GM11168 (cell line): ENCODE results near the gene ABCA3.

Source experiments
- in situ Hi-C: fragments of 300-500 bp; cut with MboI; formaldehyde crosslinking; loops from one replicate; pipeline ENCODE4 v1.12.0; 2022; ENCODE audit warnings: low sequenced_read_pairs; ENCODE audit not compliant: unreplicated experiment

Gene ABCA3

GRCh38 chr16:2238150-2238837 lies 102.2 kb downstream of the ABCA3 start:
- in situ Hi-C loops, result no loop called here

- in situ Hi-C loops, result no loop called here
Observed at GRCh38 chr16:2237493-2238149, 102.9 kb downstream of the ABCA3 start.

DNA sequence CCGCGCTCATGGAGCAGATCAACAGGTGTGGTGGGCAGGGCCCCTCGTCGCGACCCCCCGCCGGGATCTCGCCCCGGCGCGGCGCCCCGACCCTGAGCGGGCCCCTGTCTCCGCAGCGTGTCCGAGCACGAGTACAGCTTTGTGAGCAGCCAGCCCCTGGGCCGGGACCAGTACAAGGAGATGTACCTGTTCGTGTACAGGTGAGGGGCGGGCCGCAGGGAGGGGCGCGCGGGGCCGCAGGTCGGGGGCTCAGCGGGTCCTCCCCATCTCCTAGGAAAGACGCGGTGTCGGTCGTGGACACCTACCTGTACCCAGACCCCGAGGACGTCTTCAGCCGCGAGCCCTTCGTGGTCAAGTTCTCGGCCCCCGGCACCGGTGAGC lies 103.4 kb downstream of the ABCA3 start:
- in situ Hi-C loops, result no loop called here

- in situ Hi-C loops, result no loop called here
Observed at GRCh38 chr16:2236337-2237101, 104.0 kb downstream of the ABCA3 start, which contains the start of gene DNASE1L2. TSS of gene DNASE1L2 (plus strand) at chr16:2236444. CDS start at chr16:2236817, 373 bp downstream.

GRCh38 chr16:2235695-2236336 lies 104.7 kb downstream of the ABCA3 start:
- in situ Hi-C loops, result no loop called here

DNA sequence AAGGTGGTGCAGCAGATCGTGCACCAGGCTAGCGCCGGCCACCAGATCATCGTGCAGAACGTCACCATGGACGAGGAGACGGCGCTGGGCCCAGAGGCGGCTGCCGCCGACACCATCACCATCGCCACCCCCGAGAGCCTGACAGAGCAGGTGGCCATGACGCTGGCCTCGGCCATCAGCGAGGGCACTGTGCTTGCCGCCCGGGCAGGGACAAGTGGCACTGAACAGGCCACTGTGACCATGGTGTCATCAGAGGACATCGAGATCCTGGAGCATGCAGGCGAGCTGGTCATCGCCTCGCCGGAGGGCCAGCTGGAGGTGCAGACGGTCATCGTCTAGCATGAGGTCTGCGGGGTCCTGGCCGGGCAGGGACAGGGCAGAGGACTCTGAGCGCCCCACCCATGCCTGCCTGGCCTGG lies 105.3 kb downstream of the ABCA3 start:
- in situ Hi-C loops, result no loop called here

- in situ Hi-C loops, result no loop called here
Observed at GRCh38 chr16:2234813-2235170, 105.7 kb downstream of the ABCA3 start.

DNA sequence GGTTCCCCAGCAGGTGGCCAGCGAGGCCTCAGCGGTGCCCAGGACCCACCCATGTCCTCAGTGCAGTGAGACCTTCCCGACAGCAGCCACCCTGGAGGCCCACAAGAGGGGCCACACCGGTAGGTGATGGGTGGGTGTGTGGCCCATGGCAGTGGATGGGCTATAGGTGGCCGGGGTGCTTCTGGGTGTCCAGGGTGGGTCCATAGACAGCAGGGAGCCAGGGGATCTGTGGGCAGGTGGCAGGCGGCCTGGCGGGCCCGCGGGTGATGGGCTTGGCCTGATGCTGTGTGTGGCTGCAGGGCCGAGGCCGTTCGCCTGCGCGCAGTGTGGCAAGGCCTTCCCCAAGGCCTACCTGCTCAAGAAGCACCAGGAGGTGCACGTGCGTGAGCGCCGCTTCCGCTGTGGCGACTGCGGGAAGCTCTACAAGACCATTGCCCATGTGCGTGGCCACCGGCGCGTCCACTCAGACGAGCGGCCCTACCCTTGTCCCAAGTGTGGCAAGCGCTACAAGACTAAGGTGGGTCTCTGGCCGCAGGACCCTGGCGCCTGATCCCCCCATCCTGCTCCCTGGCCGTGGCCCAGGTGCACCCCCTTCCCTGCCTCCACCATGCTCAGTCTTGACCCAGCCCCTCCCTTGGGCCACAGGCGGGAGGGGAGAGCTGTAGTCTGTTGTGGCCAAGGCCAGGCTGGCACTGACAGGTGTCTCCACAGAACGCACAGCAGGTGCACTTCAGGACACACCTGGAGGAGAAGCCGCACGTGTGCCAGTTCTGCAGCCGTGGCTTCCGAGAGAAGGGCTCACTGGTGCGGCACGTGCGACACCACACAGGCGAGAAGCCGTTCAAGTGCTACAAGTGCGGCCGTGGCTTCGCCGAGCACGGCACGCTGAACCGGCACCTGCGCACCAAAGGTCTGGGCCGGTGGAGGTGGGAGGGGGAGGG lies 106.4 kb downstream of the ABCA3 start:
- in situ Hi-C loops, result no loop called here

DNA sequence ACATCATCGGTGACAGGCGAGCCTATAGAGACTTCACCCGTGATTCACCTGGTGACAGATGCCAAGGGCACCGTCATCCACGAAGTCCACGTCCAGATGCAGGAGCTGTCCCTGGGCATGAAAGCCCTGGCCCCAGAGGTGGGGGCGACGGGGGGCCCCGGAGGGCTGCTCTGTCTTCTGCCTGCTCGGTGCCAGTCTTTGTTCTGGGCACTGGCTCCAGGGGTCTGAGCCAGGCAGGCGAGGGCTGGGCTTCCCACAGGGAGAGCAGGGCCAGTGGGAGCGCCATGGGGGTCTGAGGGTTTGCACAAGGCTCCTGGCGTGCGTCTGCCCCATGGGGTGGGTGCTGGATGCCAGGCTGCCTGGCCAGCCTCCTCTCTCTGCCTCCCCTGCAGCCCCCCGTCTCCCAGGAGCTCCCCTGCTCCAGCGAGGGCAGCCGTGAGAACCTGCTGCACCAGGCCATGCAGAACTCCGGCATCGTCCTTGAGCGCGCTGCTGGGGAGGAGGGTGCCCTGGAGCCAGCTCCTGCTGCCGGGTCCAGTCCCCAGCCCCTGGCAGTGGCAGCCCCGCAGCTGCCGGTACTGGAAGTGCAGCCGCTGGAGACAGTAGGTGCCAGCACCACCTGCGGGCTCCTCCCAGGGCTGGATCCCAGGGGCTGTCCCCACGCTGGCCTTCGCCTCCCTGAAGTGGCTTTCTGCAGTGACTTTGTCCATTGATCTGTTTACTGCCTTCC lies 107.3 kb downstream of the ABCA3 start:
- in situ Hi-C loops, result no loop called here

DNA sequence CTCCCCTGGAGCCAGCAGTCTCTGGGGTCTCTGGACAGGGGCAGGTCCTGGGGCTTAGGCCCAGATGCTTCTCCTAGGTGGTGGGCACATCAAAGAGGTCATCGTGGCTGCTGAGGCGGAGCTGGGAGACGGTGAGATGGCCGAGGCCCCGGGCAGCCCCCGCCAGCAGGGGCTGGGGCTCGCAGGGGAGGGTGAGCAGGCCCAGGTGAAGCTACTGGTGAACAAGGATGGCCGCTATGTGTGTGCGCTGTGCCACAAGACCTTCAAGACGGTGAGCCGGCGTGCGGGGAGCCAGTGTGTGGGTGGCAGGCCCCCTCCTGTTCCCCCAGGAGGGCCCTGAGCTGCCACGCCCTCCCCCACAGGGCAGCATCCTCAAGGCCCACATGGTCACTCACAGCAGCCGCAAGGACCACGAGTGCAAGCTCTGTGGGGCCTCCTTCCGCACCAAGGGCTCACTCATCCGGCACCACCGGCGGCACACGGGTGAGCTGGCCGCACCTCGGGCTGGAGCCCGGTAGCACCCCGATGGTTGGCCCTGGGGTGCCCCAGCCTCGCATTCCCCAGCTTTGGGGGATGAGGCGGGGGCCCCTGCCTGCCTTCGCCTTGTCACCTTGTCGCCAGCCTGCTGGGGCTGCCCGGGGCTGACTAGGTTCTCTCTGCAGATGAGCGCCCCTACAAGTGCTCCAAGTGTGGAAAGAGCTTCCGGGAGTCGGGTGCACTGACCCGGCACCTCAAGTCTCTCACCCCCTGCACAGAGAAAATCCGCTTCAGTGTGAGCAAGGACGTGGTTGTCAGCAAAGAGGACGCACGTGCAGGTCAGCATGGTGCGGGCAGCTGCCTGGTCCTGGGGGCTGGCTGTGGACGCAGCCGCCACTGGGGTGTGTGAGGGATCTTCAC lies 108.2 kb downstream of the ABCA3 start:
- in situ Hi-C loops, result no loop called here

GRCh38 chr16:2231016-2231931 lies 109.3 kb downstream of the ABCA3 start:
- in situ Hi-C loops, result no loop called here

DNA sequence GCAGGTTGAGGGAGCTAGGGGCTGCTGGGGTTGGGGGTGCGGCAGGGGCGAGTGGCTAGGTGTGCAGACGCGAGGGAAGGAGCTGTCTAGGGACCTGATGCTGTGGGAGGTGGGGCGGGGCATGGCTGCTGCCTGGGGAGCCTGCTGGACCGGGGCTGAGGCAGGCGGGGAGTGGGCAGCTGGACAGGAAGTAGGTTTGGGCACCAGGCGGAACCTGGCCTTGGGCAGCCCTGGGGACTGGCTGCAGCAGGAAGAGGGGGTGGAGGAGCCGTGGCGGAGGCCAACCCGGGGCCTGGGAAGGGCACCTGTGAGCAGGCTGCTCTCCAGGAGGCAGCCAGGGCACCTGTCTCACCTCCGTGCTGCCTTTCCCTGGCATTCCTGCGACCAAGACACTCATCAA lies 110.2 kb downstream of the ABCA3 start:
- in situ Hi-C loops, result no loop called here

DNA sequence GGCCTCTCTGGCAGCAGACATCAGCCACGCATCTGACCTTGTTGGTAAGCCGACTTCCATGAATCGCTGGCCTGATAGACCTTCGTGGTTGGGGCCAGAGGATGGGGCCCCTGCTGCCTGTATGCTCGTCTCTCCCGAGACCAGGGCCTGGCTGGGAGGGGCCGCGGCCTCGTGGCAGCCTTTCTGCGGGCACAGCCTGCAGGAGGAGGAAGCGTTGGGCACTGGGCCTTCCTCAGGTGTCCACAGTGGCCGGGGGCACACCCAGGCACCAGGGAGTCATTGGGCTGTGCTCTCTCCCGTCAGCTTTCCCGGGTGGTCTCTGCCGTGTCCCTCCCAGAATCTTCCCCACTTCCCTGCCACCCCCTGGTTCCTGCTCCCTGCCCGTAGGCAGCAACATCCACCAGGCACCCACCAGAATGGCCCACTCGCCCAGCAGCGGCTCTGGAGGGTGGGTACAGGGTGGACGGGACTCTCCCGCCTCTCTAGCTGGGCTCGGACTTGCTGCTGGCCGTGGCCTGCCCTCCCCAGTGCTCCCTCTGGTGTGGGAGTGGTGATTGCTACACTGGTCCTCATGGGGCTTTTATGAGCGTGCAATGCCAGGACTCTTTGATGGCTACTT lies 110.8 kb downstream of the ABCA3 start:
- in situ Hi-C loops, result no loop called here

DNA sequence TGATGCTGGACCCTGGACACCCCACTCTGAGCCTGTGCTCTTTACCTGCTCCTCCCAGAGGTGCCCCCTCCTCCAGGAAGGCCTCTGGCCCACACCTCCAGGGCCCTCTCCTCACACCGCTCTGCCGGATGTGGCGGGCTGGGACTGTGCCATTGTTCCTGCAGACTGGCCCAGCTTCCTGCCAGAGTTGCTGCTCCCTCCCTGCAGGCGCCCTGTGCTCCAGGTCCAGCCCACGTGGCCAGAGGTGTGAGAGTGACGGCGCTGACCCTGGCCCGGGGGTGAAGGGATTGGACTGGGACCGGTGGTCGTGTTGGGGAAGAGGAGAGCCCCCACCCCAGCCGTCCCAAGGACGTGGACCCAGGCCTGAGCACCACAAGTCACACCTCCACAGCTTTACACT lies 111.4 kb downstream of the ABCA3 start:
- in situ Hi-C loops, result no loop called here

- in situ Hi-C loops, result no loop called here
Observed at GRCh38 chr16:2228161-2228824, 112.2 kb downstream of the ABCA3 start.

DNA sequence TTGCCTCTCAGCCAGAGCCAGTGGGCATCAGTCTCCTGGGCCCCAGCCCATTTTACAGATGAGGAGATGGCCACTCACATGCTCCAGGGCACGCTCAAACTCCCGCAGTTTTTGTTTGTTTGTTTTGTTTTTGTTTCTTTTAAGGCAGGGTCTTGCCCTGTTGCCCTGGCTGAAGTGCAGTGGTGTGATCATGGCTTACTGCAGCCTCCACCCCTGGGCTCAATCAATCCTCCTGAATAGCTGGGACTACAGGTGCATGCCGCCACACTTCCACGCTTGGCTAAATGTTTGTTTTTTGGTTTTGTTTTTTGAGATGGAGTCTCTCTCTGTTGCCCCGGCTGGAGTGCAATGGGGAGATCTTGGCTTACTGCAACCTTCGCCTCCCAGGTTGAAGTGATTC lies 113.6 kb downstream of the ABCA3 start:
- in situ Hi-C loops, result no loop called here
